A549 (cell line): ENCODE results near the gene HLTF. TPM values are rescaled to one million over a fixed set of nuclear protein-coding genes. Genes with fewer than 3 reads are reported as not detected.

ENCODE experiments used
- ATAC-seq, 2 experiments: fragments of 200-7000 bp in 1 of 2; fragments of >200 bp in 1 of 2; cut with Nextera tagmentation in 1 of 2; cut with Tn5 transposase in 1 of 2; 3 replicates each; pipeline versions ENCODE4 v1.8.0 to v1.9.1; 2018 to 2020; ENCODE audit warnings: mild to moderate bottlenecking in 1 of 2, moderate library complexity in 1 of 2
- CTCF ChIA-PET: fragments of 300-600 bp; sonication (Branson Sonifier 250); formaldehyde crosslinking; extraction: SDS; loops from one replicate; lab custom pipeline; 2021; ENCODE audit warnings: antibody characterized with exemption, inconsistent platforms; lab: Yijun Ruan, JAX
- POLR2A ChIA-PET: fragments of 350-600 bp; formaldehyde crosslinking; extraction: SDS; loops from one replicate; lab custom pipeline; 2021; ENCODE audit warnings: antibody characterized with exemption, inconsistent platforms; lab: Yijun Ruan, JAX
- DNase-seq, 2 experiments: peaks; one replicate each; pipeline versions ENCODE4 v3.0.0 to v3.0.0-alpha.2; 2011 to 2016; ENCODE audit warnings: low read depth in 1 of 2, low spot score in 1 of 2
- FAIRE-seq: peaks from 2 replicates; lab custom pipeline; 2011; peaks lifted over from hg19 to GRCh38; lab: Jason Lieb, UNC
- H3K27ac ChIP-seq, 2 experiments: fragments of >200 bp; sonication (Bioruptor Twin); formaldehyde crosslinking; 3 replicates each; pipeline ENCODE4 v1.5.1; 2016 to 2017
- H3K4me1 ChIP-seq: fragments of >200 bp; sonication (Bioruptor Twin); formaldehyde crosslinking; 3 replicates; pipeline ENCODE4 v1.6.1; 2016
- H3K4me2 ChIP-seq: fragments of >200 bp; sonication (Bioruptor Twin); formaldehyde crosslinking; 3 replicates; pipeline ENCODE4 v1.6.1; 2016
- H3K4me3 ChIP-seq: fragments of >200 bp; sonication (Bioruptor Twin); formaldehyde crosslinking; 3 replicates; pipeline ENCODE4 v1.5.1; 2016
- H3K9me3 ChIP-seq: fragments of >200 bp; sonication (Bioruptor Twin); formaldehyde crosslinking; 3 replicates; pipeline ENCODE4 v1.6.1; 2016
- FOSL2 ChIP-seq, 2 experiments: fragments of 450-650 bp in 1 of 2; fragments of >200 bp in 1 of 2; sonication (Bioruptor Twin) in 1 of 2; formaldehyde crosslinking; IDR thresholded peaks; 2 replicates each; pipeline versions ENCODE4 v1.5.0 to v1.6.1; 2016 to 2020; ENCODE audit warnings: mild to moderate bottlenecking in 1 of 2, moderate library complexity in 1 of 2
- FOXS1 ChIP-seq: fragments of 250-450 bp; sonication (Bioruptor Pico); IDR thresholded peaks from 2 replicates; pipeline ENCODE4 v1.5.0; 2020; ENCODE audit warnings: mild to moderate bottlenecking, moderate library complexity
- GATA3 ChIP-seq: IDR thresholded peaks from 2 replicates; pipeline ENCODE4 v1.6.1; 2012; ENCODE audit warnings: borderline replicate concordance
- HDAC2 ChIP-seq: fragments of 200-600 bp; sonication (generic); IDR thresholded peaks from 2 replicates; pipeline ENCODE4 v1.6.1; 2016
- JUN ChIP-seq, 2 experiments: fragments of >200 bp; sonication (Bioruptor Twin); formaldehyde crosslinking; IDR thresholded peaks; 2 replicates in 1 of 2; 3 replicates in 1 of 2; pipeline ENCODE4 v1.6.1; 2016 to 2017
- MAFK ChIP-seq: fragments of 450-650 bp; IDR thresholded peaks from 2 replicates; pipeline ENCODE4 v1.6.1; 2014; ENCODE audit not compliant: partially characterized antibody
- MYC ChIP-seq: IDR thresholded peaks from 2 replicates; pipeline ENCODE4 v1.6.1; 2012; ENCODE audit warnings: mild to moderate bottlenecking, inconsistent platforms, low read length, improper control_type of control experiment, borderline replicate concordance
- NPAS2 ChIP-seq: fragments of 250-450 bp; sonication (Bioruptor Pico); IDR thresholded peaks from 2 replicates; pipeline ENCODE4 v1.8.0; 2022; ENCODE audit warnings: mild to moderate bottlenecking, moderate library complexity, borderline replicate concordance
- NR3C1 ChIP-seq: fragments of >200 bp; sonication (Bioruptor Twin); formaldehyde crosslinking; IDR thresholded peaks from 3 replicates; pipeline ENCODE4 v1.6.1; 2017
- PHF8 ChIP-seq: fragments of 200-600 bp; sonication (generic); IDR thresholded peaks from 2 replicates; pipeline ENCODE4 v1.6.1; 2016; ENCODE audit warnings: low read depth, mild to moderate bottlenecking, antibody characterized with exemption, moderate library complexity, borderline replicate concordance
- POLR2A ChIP-seq: IDR thresholded peaks from 2 replicates; pipeline ENCODE4 v1.6.1; 2012; ENCODE audit warnings: mild to moderate bottlenecking, low read length
- RFX5 ChIP-seq: fragments of 450-650 bp; IDR thresholded peaks from 2 replicates; pipeline ENCODE4 v1.7.1; 2014; ENCODE audit warnings: antibody characterized with exemption, mild to moderate bottlenecking, moderate library complexity
- RNF2 ChIP-seq: fragments of 200-600 bp; sonication (generic); IDR thresholded peaks from 2 replicates; pipeline ENCODE4 v1.6.1; 2016; ENCODE audit warnings: low read depth, mild to moderate bottlenecking, antibody characterized with exemption, moderate library complexity, borderline replicate concordance
- SMC3 ChIP-seq: fragments of >200 bp; sonication (Bioruptor Twin); formaldehyde crosslinking; IDR thresholded peaks from 3 replicates; pipeline ENCODE4 v1.6.1; 2018; ENCODE audit warnings: inconsistent platforms
- TFCP2L1 ChIP-seq: fragments of 250-450 bp; sonication (Bioruptor Pico); IDR thresholded peaks from 2 replicates; pipeline ENCODE4 v1.5.0; 2021; ENCODE audit warnings: mild to moderate bottlenecking
- ZNF302 ChIP-seq: fragments of 250-450 bp; sonication (Bioruptor Pico); IDR thresholded peaks from 2 replicates; pipeline ENCODE4 v1.9.0; 2021; ENCODE audit warnings: inconsistent platforms, mild to moderate bottlenecking, moderate library complexity
- WGBS: methylation state at CpG from one replicate; pipeline ENCODE4 v1.1.6; 2017; ENCODE audit errors: missing lambda C conversion rate; 5-methylcytosine and 5-hydroxymethylcytosine counted together
- polyA plus RNA-seq, 4 experiments: library from polyadenylated mRNA; depleted of rRNA in 3 of 4; stranded (reverse); fragments of >200 nt; fragmentation: RNase III in 1 of 4; extraction: RNeasy Plus Mini Kit Qiagen cat#74134 plus additional on column Dnase treatment in 1 of 4; gene quantifications; 2 replicates in 3 of 4; 3 replicates in 1 of 4; pipeline ENCODE4 v1.2.3, GENCODE V29; 2011 to 2017
- TF ChIP-seq, protein P1 (sequence below): fragments of 250-450 bp; sonication (Bioruptor Pico); IDR thresholded peaks from 2 replicates; pipeline ENCODE4 v1.5.0; 2021; ENCODE audit warnings: mild to moderate bottlenecking, moderate library complexity, borderline replicate concordance
- TF ChIP-seq, protein P2 (sequence below): fragments of >200 bp; sonication (Bioruptor Twin); formaldehyde crosslinking; IDR thresholded peaks from 3 replicates; pipeline ENCODE4 v1.5.1; 2016
- TF ChIP-seq, protein P3 (sequence below): IDR thresholded peaks from 2 replicates; pipeline ENCODE4 v1.6.1; 2012
- TF ChIP-seq, protein P4 (sequence below): IDR thresholded peaks from 2 replicates; pipeline ENCODE4 v1.6.1; 2012; ENCODE audit warnings: low read depth, borderline replicate concordance

HLTF gene
- polyA plus RNA-seq, 2 of the 4 experiments (the other 2 are of a cell fraction), result 26.7 to 61.6 TPM

DNA sequence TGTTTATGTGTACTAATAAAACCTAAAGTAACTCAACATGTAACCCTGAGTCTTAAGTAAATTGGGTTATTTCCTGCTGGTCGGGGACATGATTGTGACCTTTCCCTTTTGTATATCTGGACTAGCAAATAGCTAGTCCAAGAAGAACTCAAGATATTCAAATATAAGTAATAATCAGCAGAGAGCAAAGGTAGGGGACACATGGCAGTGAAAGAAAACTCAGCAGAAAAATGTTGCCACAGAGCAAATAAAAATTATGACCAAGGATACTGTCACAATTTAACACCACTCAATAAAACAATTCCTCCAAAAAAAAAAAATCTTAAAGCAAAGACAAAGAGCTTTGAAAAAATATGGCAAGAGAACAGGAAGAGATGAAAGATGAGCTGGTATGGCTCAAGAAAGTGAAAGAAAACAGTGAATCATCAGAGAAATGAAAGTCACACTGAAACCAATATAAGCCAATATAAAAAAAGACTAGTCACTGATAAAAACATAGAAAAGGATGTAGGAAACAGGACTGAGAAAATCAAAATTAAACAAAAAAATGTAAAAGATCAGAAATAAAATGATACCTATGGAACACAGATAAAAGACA, 43.4 kb downstream of the HLTF start (continued):
- TF ChIP-seq, protein P1, sequence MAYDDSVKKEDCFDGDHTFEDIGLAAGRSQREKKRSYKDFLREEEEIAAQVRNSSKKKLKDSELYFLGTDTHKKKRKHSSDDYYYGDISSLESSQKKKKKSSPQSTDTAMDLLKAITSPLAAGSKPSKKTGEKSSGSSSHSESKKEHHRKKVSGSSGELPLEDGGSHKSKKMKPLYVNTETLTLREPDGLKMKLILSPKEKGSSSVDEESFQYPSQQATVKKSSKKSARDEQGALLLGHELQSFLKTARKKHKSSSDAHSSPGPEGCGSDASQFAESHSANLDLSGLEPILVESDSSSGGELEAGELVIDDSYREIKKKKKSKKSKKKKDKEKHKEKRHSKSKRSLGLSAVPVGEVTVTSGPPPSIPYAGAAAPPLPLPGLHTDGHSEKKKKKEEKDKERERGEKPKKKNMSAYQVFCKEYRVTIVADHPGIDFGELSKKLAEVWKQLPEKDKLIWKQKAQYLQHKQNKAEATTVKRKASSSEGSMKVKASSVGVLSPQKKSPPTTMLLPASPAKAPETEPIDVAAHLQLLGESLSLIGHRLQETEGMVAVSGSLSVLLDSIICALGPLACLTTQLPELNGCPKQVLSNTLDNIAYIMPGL (CRISPR knock-in tag), result no peak
- TF ChIP-seq, protein P2, sequence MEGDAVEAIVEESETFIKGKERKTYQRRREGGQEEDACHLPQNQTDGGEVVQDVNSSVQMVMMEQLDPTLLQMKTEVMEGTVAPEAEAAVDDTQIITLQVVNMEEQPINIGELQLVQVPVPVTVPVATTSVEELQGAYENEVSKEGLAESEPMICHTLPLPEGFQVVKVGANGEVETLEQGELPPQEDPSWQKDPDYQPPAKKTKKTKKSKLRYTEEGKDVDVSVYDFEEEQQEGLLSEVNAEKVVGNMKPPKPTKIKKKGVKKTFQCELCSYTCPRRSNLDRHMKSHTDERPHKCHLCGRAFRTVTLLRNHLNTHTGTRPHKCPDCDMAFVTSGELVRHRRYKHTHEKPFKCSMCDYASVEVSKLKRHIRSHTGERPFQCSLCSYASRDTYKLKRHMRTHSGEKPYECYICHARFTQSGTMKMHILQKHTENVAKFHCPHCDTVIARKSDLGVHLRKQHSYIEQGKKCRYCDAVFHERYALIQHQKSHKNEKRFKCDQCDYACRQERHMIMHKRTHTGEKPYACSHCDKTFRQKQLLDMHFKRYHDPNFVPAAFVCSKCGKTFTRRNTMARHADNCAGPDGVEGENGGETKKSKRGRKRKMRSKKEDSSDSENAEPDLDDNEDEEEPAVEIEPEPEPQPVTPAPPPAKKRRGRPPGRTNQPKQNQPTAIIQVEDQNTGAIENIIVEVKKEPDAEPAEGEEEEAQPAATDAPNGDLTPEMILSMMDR, result no peak
- TF ChIP-seq GATA3 (no peak), SMC3 (no peak), POLR2A (no peak), MAFK (no peak), PHF8 (no peak), TFCP2L1 (CRISPR knock-in tag) (no peak), NR3C1 (no peak), HDAC2 (no peak)
- TF ChIP-seq, all 56 proteins: peak for 0

DNA sequence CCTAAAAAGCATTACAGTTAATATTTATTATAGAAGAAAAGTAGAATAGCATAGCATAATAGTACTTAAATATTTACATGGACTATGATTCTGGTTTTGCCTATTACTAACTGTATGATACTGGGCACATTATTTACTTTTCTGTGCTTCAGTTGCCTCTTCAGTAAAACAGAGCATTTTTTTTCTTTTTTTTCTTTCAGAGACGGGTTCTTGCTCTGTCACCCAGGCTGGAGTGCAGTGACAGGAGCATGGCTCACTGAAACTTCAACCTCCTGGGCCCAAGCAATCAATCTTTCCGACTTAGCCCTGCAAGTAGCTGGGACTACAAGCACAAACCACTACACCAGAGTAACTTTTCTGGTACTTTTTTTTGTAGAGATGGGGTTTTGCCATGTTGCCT, 48.0 kb downstream of the HLTF start:
- ChIA-PET CTCF (interaction anchor here (1.0 to 1.1 kb wide), 2 partner anchors 9 to 83 kb away, joined by 3 to 6 read pairs; no protein-coding TSS in a partner anchor), POLR2A (no interaction called here)
- peaks cover 10% of the 10 kb centered on the region; the same call in 1 of the 3 replicates for H3K4me1 ChIP-seq
- ATAC-seq (no peak), FAIRE-seq (no peak), DNase-seq (no peak)
- H3K27ac ChIP-seq, result no peak overlapping the region
- 84% methylated on average over 2 of the region's 2 CpGs for WGBS
- no peaks in the 10 kb centered on the region for H3K9me3 ChIP-seq
- no peak overlapping the region for H3K4me3 ChIP-seq
- no peak overlapping the region for H3K4me2 ChIP-seq
- TF ChIP-seq FOSL2 (IDR thresholded peaks at IDR 0.05) (no peak), FOSL2 (CRISPR knock-in tag; IDR thresholded peaks at IDR 0.05) (no peak), NPAS2 (CRISPR knock-in tag) (no peak), MYC (no peak), FOXS1 (CRISPR knock-in tag) (no peak), JUN (IDR thresholded peaks at IDR 0.05) (no peak), MAFK (no peak), RNF2 (no peak), GATA3 (no peak), RFX5 (no peak), ZNF302 (CRISPR knock-in tag) (no peak), TFCP2L1 (CRISPR knock-in tag) (no peak)
- TF ChIP-seq, protein P3, sequence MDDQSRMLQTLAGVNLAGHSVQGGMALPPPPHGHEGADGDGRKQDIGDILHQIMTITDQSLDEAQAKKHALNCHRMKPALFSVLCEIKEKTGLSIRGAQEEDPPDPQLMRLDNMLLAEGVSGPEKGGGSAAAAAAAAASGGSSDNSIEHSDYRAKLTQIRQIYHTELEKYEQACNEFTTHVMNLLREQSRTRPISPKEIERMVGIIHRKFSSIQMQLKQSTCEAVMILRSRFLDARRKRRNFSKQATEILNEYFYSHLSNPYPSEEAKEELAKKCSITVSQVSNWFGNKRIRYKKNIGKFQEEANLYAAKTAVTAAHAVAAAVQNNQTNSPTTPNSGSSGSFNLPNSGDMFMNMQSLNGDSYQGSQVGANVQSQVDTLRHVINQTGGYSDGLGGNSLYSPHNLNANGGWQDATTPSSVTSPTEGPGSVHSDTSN, result no peak
- TF ChIP-seq, protein P4, sequence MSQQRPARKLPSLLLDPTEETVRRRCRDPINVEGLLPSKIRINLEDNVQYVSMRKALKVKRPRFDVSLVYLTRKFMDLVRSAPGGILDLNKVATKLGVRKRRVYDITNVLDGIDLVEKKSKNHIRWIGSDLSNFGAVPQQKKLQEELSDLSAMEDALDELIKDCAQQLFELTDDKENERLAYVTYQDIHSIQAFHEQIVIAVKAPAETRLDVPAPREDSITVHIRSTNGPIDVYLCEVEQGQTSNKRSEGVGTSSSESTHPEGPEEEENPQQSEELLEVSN, result no peak
- TF ChIP-seq, protein P1 (CRISPR knock-in tag), result no peak
